HG02588 (cell line): ENCODE measurements around the gene XIRP2.

ENCODE experiments used
- ATAC-seq: cut with Tn5 transposase; IDR thresholded peaks from one replicate; pipeline ENCODE4 v1.9.1; 2021; ENCODE audit warnings: mild to moderate bottlenecking, moderate library complexity; ENCODE audit not compliant: unreplicated experiment

The XIRP2 gene

GRCh38 chr2:167275046-167275445, 386.8 kb downstream of the XIRP2 start:
- ATAC-seq: no peak

GRCh38 chr2:167279810-167280209, 391.5 kb downstream of the XIRP2 start:
- ATAC-seq: no peak

GRCh38 chr2:167287212-167287611, 398.9 kb downstream of the XIRP2 start:
- ATAC-seq: no peak

DNA sequence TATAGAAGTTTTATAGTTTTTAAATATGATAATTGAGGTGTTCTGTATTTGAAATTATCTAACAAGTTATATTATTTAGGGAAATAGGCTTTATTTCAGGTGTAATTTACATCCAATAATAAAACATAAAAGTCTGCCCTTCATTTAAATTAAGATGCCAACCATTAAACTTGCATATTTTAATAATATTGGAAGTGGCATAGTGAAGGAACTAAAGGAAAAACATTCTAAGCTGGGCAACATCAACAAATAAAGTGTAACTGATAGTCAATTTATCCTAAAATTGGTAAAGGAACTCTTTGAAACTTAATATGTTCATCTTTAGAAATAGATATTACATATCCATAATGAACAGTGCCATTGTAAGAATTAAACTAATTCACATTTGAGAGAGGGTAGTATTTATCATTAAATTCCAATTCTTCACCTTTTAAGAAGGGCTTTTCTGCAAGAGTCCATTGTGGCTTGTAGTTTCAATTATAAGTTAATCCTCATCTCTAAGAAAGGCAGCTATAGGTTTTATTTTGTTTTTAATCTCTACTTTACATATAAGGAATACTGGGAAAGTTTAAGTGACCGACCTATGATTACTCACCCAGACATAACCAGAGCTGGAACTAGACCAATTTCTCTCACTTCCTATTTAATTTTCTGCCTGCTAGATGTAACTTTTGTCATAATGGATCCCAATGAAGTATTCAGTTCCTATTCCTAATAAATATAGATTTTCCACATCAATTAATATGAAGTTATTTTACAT, 401.6 kb downstream of the XIRP2 start:
- ATAC-seq: no peak

GRCh38 chr2:167292430-167293171, 404.3 kb downstream of the XIRP2 start, which contains the start of gene B3GALT1:
TSS of gene B3GALT1 (plus strand) at chr2:167293001.
- ATAC-seq: peak; percentile 99

DNA sequence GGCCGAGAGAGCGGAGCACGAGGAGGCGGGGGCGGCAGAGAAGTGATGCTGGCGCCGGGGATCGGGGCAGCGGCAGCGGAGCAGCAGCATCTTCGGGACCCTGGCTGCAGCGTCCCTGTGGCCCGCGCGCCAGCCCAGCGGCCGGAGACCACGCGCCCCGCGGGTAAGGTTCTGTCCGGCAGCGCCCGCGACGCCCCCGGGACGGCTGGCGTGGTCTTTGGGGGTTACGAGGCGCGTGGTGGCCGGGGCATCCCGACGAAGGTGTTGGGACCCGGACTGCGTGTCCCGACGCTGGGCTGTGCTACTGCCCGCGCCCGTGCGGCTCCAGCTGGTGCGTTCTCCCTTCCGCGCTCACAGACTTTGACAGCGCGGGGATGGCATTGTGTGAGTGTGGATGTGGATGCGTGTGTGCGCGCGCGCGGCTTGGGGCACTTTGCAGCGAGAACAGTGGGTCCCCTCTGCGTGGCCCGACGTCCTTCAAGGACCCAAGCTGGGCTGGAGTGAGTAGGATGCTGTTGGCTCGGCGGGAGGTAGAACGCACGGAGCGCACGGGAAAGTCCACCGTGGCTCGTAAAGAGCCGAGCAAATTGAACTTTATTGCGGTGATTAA, 405.0 kb downstream of the XIRP2 start:
- ATAC-seq: peak; percentile 13

DNA sequence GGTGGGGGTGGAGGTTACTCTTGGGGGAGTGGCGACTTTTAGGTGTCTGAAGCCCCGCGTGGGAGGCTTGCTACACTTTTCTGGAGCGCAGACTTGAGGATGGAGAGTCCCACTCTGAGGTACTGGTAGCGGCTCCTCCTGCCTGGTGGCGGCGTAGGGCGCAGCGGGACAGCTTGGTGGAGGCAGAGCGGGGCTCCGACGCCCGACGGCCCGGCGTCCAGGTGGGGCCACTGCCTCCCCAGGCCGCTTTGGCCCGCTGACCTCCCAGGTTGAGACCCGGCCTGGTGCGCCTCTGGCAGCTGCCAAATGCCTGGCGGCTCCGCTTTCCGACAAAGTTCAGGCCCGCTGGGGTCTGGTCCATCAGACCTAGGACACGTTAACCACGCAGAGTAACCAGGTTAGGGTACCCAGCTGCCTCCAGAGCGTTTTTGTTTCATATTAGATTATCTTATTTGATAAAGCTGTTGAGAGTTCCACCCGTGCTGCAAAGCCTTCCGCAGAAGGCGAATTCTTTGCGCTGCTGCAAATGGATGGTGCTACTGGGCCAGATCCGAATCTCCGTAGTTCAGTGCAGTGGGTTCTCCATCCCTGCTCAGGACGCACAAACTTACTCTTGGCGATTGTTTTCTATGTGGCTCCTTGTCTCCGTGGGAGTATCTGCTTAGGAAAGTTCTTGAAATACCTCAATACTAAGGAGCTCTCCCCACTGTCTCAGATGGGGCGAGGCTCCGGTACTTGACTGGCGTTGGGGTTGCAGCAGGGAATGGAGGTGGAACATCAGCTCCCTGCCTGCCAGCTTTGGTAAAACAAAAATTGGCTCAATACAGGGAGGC, 405.9 kb downstream of the XIRP2 start:
- no peak for ATAC-seq

GRCh38 chr2:167294776-167295140, 406.5 kb downstream of the XIRP2 start:
- no peak for ATAC-seq

GRCh38 chr2:167297292-167297691, 409.0 kb downstream of the XIRP2 start:
- no peak for ATAC-seq

DNA sequence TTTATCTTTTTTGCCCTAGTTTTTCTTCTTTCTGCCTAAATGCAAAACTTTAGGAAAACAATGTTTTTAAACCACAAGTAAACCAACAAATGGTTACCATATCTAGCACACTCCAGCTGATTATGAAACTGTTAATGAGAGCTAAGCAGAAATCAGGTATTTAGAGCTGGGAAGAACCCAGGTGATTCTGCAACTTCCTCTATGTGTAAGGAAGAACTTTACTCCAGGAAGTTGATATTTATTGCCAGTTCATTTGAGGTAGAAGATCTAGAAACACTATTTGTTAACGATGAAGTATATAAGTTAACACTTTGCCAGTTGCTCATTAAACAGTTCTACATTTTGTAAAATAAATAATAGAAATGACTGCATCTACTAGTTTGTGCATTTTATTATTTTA, 409.7 kb downstream of the XIRP2 start:
- no peak for ATAC-seq
